DOHH2 (cell line): Measurements from ENCODE around the gene C12orf76.

Source experiments
- CTCF ChIP-seq: fragments of 200-600 bp; sonication (generic); IDR thresholded peaks from one replicate; pipeline ENCODE4 v1.5.1; 2014; ENCODE audit warnings: antibody characterized with exemption, mild to moderate bottlenecking, low read depth, low read length; ENCODE audit not compliant: poor library complexity, severe bottlenecking
- EZH2phosphoT487 ChIP-seq: fragments of 200-600 bp; sonication (generic); IDR thresholded peaks from 2 replicates; pipeline ENCODE4 v1.6.1; 2017; ENCODE audit warnings: borderline replicate concordance, mild to moderate bottlenecking, antibody characterized with exemption, low read length, moderate library complexity, mixed read lengths

GRCh38 chr12:110029290-110029815, 19.0 kb downstream of the C12orf76 start:
- TF ChIP-seq CTCF (no peak), EZH2phosphoT487 (no peak)
